Testis (tissue), 3 donors: ENCODE measurements around the gene NELL2. TPM values are rescaled to one million over a fixed set of nuclear protein-coding genes. Genes with fewer than 3 reads are reported as not detected.

Experiments
- DNase-seq: peaks from one replicate; pipeline ENCODE4 v3.0.0-alpha.2; 2019
- H3K27ac ChIP-seq, 2 donors: fragments of 200-600 bp; sonication (generic); one replicate each; pipeline ENCODE4 v1.5.1; 2019
- H3K27me3 ChIP-seq: fragments of 200-600 bp; sonication (generic); one replicate; pipeline ENCODE4 v1.5.1; 2019
- H3K36me3 ChIP-seq: fragments of 200-600 bp; sonication (generic); one replicate; pipeline ENCODE4 v1.5.1; 2017; ENCODE audit warnings: low read depth; ENCODE audit errors: missing control alignments
- H3K4me1 ChIP-seq: fragments of 200-600 bp; sonication (generic); one replicate; pipeline ENCODE4 v1.5.1; 2019
- H3K4me3 ChIP-seq, 2 donors: fragments of 200-600 bp; sonication (generic); one replicate each; pipeline ENCODE4 v1.5.1; 2017 to 2019
- H3K9me3 ChIP-seq: fragments of 200-600 bp; sonication (generic); one replicate; pipeline ENCODE4 v1.5.1; 2017
- POLR2A ChIP-seq: fragments of 450-650 bp; IDR thresholded peaks from one replicate; pipeline ENCODE4 v1.6.1; 2017; ENCODE audit warnings: antibody characterized with exemption, mild to moderate bottlenecking, moderate library complexity
- WGBS, 2 donors: methylation state at CpG; one replicate each; pipeline ENCODE4 v1.1.5; 2018; 5-methylcytosine and 5-hydroxymethylcytosine counted together
- intact Hi-C: fragments of 100-400 bp; cut with DNase I; formaldehyde crosslinking; loops from one replicate; pipeline ENCODE4 v1.15.1; 2023; ENCODE audit warnings: low total_unique reads
- polyA plus RNA-seq: library from polyadenylated mRNA; stranded (reverse); fragments of 350-450 nt; fragmentation: Illumina TruSeq; extraction: RNeasy Lipid Tissue Mini Kit (QIAGEN cat#74804); gene quantifications from one replicate; pipeline ENCODE4 v1.2.3, GENCODE V29; 2014; ENCODE audit warnings: low read depth, low replicate concordance; ENCODE audit not compliant: insufficient read depth
- total RNA-seq, 2 donors: library from RNA; depleted of rRNA; stranded (reverse); fragments of >200 nt; gene quantifications; one replicate each; pipeline ENCODE4 v1.2.3, GENCODE V29; 2016
- TF ChIP-seq, protein P1 (sequence below), 3 experiments: fragments of 450-650 bp in 2 of 3; fragments of 200-600 bp in 1 of 3; sonication (generic) in 1 of 3; IDR thresholded peaks; one replicate each; pipeline ENCODE4 v1.5.1; 2016 to 2019; ENCODE audit warnings: antibody characterized with exemption in 3 of 3, mild to moderate bottlenecking in 2 of 3, moderate library complexity in 1 of 3

NELL2 gene
- total and polyA plus RNA-seq, 3 donors from 2014 or later: 4.2 to 10.6 (median 9.0) TPM

DNA sequence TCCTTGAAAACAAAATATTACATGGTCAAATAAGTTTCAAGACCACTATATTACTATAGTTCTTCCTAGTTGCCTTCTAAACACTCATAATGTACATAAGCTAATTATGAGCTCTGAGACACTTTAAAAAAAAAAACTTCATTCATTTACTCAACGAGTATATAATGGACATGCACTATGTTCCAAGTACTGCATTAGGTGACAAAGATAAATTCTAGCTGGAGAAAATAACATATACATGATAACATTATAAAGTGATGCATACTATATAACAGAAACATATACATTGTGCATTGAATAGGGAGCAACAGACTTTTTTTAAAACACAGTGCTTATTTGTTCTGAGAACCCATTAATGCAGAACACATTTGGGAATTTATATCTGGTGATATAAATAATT, 202.3 kb downstream of the NELL2 start:
- intact Hi-C loops: no loop called here
- no peaks in the 10 kb centered on the region for H3K27me3 ChIP-seq
- TF ChIP-seq, protein P1, sequence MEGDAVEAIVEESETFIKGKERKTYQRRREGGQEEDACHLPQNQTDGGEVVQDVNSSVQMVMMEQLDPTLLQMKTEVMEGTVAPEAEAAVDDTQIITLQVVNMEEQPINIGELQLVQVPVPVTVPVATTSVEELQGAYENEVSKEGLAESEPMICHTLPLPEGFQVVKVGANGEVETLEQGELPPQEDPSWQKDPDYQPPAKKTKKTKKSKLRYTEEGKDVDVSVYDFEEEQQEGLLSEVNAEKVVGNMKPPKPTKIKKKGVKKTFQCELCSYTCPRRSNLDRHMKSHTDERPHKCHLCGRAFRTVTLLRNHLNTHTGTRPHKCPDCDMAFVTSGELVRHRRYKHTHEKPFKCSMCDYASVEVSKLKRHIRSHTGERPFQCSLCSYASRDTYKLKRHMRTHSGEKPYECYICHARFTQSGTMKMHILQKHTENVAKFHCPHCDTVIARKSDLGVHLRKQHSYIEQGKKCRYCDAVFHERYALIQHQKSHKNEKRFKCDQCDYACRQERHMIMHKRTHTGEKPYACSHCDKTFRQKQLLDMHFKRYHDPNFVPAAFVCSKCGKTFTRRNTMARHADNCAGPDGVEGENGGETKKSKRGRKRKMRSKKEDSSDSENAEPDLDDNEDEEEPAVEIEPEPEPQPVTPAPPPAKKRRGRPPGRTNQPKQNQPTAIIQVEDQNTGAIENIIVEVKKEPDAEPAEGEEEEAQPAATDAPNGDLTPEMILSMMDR (IDR thresholded peaks at IDR 0.05): no peak
- TF ChIP-seq POLR2A: no peak
- H3K4me1 ChIP-seq: no peaks in the 10 kb centered on the region
- no peaks in the 10 kb centered on the region for H3K9me3 ChIP-seq
- 70 to 80% methylated on average over 1 of the region's 1 CpG for WGBS, 2 donors
- no peaks in the 10 kb centered on the region for H3K36me3 ChIP-seq
- no peak for DNase-seq
- H3K4me3 ChIP-seq: no peak overlapping the region
- no peak overlapping the region for H3K27ac ChIP-seq

DNA sequence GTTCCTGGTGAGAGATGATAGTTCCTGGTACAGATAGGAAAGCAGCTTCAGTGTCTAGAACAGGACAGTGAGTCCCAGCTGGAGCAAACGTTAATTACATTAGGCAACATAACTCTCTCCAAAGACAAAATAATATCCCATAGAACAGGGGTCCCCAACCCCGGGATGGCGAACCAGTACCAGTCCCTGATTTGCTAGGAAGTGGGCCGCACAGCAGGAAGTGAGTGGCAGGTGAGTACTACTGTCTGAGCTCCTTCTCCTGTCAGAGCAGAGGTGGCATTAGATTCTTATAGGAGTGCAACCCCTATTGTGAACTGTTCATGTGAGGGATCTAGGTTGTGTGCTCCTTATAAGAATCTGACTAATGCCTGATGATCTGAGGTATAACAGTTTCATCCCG, 204.1 kb downstream of the NELL2 start:
- no peak overlapping the region for H3K4me3 ChIP-seq
- H3K36me3 ChIP-seq: no peaks in the 10 kb centered on the region
- no peaks in the 10 kb centered on the region for H3K9me3 ChIP-seq
- no peaks in the 10 kb centered on the region for H3K4me1 ChIP-seq
- H3K27me3 ChIP-seq: no peaks in the 10 kb centered on the region
- no peak overlapping the region for H3K27ac ChIP-seq
- DNase-seq: no peak
- intact Hi-C loops: no loop called here
- 89 to 98% methylated on average over 5 of the region's 5 CpGs for WGBS, 2 donors
- no peak for TF ChIP-seq POLR2A
- TF ChIP-seq, protein P1 (IDR thresholded peaks at IDR 0.05): no peak

DNA sequence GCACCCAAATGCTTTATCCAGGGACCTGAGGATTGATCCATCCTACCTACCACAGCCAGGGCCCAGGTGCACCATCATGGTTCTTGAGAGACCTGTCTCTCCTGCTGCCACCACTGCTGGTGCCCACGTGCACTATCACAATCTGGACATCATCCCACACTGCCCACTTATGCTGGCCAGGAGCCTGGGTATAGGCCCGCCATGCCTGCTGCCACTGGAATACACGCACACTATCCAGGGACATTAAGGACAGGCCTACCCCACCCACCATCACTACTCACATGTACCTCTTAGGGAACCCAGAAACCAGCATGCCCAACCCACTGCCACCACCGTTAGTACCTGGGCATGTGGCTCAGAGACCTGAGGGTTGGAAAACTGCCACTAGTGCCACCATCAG, 207.7 kb downstream of the NELL2 start:
- 94 to 95% methylated on average over 3 to 4 of the region's 4 CpGs for WGBS, 2 donors
- Histone ChIP-seq H3K27me3 (no peaks in the 10 kb centered on the region), H3K36me3 (no peaks in the 10 kb centered on the region), H3K9me3 (no peaks in the 10 kb centered on the region), H3K4me1 (no peaks in the 10 kb centered on the region), H3K4me3 (no peak overlapping the region), H3K27ac (no peak overlapping the region)
- intact Hi-C loops: no loop called here
- TF ChIP-seq POLR2A: no peak
- TF ChIP-seq, protein P1 (IDR thresholded peaks at IDR 0.05): no peak
- DNase-seq: no peak

GRCh38 chr12:44667461-44667860, 208.7 kb downstream of the NELL2 start:
- 62 to 66% methylated on average over 4 of the region's 4 CpGs for WGBS, 2 donors
- H3K27me3 ChIP-seq: no peaks in the 10 kb centered on the region
- intact Hi-C loops: no loop called here
- H3K4me1 ChIP-seq: no peaks in the 10 kb centered on the region
- no peak overlapping the region for H3K4me3 ChIP-seq
- TF ChIP-seq, protein P1 (IDR thresholded peaks at IDR 0.05): no peak
- TF ChIP-seq POLR2A: no peak
- no peak for DNase-seq
- H3K36me3 ChIP-seq: no peaks in the 10 kb centered on the region
- no peak overlapping the region for H3K27ac ChIP-seq
- no peaks in the 10 kb centered on the region for H3K9me3 ChIP-seq

DNA sequence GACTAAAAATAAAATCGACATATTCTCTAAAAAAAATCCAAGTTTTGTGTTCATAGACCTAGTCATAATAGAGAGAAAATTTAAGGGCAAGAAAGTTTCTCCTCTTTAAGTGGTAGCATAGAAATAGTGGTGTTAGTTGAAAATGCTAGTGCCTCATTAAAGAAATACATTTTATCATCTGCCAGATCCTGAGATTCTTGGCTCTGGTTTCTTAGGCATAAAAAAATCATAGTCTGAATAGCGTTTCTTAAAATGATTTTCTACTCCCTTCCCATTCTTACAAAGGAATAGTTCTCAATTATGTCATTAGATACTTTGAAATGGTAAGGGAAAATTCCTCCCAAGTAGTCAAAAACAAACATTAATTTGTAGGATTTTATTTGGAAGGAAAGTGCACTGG, 212.8 kb downstream of the NELL2 start:
- Histone ChIP-seq H3K4me3 (no peak overlapping the region), H3K9me3 (no peaks in the 10 kb centered on the region), H3K36me3 (no peaks in the 10 kb centered on the region), H3K4me1 (no peaks in the 10 kb centered on the region), H3K27me3 (no peaks in the 10 kb centered on the region), H3K27ac (no peak overlapping the region)
- WGBS, 2 donors: 56 to 60% methylated on average over 2 of the region's 2 CpGs
- no peak for TF ChIP-seq POLR2A
- TF ChIP-seq, protein P1 (IDR thresholded peaks at IDR 0.05): no peak
- no peak for DNase-seq
- intact Hi-C loops: no loop called here
